ENCODE results near the gene MRGPRE.

MRGPRE gene

DNA sequence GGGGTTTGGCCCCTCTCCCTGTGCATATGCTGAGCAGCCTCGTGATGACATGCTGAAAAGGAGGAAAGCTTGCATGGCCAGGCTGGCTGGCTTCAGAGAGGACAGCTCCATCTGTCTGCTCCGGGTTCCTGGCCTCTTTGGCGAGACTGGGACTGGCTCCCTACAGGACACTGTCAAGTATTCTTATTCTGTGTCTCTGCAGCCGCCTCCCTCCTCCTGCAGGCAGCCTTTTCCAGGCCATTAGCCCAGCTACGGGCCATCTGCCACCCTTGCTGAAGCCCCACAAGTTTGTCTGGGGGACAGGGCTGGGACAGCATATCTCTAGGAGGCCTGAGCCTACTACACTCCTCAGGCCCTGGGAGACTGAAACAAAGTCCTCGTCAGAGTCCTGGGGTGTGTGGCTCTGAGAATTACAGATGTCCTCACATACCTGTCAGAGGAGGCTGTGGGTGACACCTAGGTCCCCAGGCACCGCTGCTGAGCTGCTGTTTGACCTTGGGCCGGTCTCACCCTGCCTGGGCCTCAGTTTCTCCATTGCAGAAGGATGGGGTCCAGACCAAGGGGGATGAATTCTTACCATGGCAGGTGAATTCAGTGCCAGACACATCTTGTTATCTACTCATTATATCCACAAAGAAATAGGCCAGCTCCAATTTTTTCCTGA lies 24.6 kb downstream of the MRGPRE start:
- no peak for DNase-seq

DNA sequence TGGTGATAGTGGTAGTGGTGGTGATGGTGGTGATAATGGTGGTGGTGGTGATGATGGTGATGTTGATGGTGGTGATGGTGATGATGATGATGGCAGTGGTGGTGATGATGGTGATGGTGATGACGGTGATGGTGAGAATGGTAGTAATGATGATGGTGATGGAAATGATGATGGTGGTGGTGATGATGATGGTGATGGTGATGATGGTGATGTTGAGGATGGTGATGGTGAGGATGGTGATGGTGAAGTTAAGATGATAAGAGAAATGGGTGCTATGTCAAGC lies 25.4 kb downstream of the MRGPRE start:
- DNase-seq = no peak

DNA sequence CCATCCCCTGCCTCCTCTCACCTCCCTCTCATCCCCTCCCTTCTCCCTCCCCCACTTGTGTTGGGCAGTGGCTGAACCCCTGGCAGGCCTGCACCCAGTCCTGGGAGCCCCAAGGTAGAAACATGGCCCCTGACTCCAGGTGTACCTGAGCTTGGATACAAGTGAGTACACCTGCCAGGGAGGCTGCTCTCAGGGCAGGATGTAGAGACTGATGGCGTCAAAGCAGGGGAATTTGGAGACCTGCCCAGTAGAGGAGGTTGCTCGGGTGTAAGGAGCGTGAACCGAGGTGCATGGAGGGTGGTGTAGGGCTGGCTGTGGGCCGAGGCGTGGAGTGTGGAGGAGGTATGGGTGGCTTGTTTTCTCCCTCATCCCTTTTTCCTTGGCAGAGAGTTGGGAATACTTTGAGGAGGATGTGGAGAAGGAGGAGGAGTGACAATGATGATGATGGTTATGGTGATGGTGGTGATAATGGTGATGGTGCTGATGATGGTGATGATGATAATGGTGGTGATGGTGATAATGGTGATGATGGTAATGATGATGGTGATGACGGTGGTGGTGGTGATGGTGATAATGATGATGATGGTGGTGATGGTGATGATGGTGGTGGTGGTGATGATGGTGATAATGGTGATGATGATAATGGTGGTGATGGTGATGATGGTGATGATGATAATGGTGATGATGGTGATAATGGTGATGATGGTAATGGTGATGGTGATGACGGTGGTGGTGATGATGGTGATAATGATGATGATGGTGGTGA lies 25.9 kb downstream of the MRGPRE start:
- no peak for DNase-seq

DNA sequence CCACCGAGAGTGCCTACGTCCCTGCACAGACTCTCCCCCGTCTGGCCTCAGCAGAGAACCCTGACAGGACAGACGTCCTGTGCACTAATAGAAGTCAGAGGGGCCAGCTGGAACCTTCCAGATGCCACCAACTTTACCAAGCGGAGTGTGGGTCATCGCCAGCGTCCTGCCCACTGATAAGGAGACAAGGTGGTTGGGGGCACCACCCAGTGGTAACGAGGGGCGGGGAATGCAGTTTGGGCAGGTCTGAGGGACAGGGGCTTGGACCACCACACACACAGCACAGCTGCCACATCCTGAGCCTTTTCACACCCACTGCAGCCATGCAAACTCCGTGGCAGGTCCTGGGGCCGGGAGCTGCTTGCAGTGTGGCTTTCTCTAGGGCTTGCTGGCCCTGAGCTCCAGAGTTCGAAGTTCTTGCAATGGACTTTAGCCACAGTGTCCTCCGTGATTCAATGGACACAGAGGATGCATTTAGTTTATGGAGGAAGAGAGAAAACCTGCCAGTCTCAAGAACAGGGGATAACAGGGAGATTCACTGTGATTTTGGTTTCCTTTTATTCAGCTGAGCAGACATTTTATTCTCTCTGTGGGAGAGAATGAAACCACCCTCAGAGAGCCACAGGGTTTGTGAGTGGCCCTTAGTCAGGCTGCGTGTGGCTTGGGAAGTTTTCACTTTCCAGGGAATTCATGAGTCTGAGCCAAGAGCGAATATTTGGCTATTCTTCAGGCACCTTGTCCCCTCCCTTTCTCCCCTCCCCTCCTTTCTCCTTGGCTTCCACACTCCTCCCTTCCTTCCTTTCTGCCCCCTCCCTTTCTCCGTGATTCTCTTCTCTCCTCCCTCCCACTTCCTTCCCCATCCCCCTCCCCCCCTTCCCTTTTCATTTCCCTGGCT lies 26.7 kb downstream of the MRGPRE start:
- no peak for DNase-seq

DNA sequence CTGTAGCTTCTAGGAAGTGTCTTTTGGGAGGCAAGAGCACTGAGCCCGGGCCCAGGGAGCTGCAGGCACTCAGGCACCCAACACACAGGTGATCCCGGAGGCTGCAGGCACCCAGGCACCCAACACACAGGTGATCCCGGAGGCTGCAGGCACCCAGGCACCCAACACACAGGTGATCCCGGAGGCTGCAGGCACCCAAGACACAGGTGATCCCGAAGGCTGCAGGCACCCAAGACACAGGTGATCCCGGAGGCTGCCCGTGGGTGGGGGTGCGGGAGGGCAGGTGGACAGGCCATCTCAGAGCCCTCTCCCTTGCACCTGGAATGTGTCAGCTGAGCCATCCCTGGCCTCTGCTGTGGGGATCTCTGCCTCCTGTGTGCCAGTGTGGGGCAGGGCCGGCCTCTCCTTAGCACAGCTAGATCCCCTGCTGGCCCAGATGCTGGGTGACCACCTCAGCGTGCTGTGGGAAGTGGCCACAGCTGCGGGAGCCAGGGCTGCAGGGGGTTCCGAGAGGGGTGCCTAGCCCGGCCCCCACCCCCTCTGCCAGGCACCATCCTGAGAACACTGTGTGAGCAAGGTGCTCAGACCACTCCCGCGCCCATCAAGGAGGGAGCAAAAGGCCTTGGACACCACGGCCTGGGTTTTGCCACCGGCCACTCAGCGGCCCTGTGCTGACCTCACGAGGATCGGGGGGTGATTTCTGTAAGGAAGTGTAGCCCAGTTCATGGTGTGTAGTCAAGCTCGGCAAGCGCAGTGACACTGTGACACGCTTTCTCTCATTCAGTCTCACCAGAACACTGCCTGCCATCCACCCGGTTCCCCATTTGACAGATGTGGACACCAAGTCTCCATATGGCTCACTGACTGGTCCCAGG lies 27.8 kb downstream of the MRGPRE start:
- DNase-seq = no peak

DNA sequence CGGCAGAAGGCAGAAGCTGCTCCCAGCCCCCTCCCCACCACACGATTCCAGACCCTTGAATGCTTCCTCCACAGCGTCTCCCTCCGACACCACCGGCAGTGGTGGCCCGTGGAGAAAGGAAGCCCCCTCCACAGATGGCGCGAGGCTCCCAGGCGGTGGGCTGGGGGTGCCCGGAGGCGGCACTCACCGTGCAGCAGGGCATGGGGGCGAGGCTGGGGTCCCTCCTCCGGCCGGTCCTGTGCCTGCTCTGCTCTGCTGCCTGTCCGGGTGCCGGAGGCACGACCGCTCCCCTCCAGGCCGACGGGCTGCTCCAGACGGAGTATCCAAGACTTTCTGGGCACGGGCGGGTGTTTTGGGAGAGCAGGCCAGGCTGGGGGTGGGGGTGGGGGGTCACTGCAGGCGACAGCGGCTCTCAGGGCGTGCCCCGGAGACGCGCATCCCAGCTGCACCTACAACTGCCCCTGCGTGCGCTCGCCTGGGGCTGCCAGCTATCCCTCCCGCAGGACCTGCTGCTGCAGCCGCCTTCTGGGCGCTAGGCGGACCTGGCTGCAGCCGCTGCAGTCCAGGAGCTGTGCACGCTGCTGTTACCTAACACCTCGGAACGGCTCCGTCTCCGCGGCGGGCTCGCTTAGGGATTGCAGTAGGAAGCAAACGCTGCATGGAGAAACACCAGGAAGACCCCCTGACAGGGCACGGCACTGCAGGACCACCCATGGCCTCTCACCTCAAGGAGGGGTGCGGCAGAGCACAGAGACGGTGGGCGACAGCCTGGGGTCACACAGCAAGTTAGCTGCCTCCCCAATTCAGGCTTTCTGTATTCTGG lies 28.8 kb downstream of the MRGPRE start:
- no peak for DNase-seq

DNA sequence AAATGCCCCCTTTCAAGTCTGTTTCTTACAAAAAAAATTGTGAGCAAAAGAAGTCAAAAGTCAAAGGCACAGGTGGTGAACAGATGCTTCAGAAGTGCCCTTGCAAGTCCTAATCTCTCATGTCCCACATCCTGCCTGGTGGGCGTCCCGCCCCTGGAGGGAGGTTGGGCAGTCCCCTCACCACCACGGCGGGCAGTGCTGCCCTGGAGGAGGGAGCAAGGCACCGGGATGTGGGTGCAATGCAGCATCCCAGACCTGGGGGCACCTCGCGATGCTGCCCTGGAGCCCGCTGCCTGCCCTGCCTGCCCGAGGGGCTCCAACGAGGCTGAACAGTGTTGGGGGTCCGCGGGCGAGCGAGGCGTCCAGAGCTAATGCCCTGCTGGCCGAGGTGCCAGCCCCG lies 29.5 kb downstream of the MRGPRE start:
- no peak for DNase-seq

DNA sequence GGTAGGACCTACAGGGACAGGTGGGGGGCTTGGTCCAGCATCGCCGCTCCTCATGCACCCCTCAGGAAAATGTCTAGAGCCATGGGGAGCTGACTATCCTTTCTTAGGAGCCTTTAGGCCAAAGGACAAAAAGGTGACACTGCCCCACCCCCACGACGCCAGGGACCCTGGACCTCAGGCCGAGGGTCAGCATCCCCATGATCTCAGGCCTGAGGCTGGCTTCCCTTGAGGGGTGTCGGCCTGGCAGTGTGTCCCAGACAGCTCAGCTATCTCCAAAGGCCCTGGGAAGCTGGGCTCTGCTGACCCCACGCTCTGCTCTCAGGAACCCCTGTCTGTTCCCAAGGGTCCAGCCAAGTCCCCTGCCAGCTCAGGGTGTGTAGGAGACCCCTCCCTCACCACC lies 29.9 kb downstream of the MRGPRE start:
- no peak for DNase-seq

DNA sequence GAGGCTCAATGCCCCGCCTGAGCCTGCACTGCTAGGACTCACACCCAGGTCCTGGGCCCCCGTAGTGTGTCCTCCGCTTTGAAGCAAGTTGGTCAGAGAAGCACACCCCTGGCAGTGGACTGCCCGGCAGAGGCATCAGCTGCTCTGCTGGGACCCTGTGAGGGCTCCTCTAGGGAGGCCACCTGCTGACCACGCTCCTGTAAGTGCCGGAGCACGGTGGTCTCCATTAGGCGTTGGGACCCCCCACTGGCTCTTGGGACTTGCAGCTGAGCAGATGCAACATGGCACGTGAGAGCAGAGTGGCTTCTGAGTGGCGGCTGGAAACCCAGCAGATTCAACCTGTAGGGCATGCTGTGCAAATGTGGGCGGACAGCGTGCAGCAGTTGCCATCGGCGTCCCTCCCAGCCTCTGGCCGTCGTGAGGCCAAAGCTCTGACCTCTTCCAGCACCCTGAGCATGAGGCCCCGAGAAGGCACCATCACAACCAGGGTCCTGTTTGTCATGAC lies 30.5 kb downstream of the MRGPRE start:
- DNase-seq = no peak

DNA sequence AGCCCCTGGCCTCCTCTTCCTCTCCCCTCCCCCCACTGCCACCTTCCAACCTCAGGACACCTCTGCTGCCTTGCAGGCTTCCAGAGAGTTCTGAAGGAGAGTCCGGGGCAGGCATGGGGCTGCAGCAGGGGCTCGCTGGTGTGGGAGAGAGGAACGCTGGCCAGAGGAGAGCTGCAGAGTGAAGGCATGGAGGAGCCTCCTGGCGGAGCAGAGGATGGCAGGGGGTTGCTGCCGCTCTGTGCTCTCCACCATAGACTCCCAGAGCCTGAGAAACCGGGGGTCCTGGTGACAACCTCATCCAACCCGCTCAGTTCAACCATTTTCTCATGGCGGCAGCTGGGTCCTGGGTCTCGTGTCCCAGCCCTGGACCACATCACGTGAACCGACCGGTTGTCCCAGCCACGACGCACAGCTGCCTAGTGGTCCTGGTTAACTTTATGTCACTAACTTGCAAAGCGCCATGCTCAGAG lies 31.1 kb downstream of the MRGPRE start:
- no peak for DNase-seq

DNA sequence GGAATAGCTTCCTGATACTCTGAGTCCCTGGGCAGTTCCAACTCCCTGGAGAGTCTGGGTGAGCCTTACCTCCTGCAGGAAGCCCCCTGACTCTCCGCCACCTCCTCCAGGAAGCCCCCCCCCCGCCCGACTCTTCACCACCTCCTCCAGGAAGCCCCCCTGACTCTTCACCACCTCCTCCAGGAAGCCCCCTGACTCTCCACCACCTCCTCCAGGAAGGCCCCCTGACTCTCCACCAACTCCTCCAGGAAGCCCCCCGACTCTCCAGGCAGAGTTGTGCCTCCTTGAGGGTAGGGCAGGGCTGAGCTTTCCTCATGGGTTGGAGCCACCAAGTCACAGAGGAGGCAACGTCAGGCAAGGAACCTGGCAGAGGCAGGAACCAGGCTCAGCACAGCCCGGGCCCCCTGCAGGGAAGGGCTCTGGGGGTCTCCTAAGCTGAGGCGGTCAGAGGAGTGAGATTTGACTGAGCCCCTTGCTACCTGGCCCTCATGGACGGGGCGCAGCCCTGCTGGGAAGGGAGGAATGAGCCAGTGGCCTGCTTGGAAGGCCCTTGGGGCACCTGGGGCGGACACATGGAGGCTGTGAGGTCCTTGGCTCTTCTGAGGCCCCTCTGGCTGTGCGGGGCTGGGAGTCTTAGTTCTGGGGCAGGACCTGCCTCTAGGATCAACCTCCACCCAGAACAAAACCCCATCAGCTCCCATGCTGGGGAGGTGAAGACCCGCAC lies 31.7 kb downstream of the MRGPRE start:
- DNase-seq = no peak

DNA sequence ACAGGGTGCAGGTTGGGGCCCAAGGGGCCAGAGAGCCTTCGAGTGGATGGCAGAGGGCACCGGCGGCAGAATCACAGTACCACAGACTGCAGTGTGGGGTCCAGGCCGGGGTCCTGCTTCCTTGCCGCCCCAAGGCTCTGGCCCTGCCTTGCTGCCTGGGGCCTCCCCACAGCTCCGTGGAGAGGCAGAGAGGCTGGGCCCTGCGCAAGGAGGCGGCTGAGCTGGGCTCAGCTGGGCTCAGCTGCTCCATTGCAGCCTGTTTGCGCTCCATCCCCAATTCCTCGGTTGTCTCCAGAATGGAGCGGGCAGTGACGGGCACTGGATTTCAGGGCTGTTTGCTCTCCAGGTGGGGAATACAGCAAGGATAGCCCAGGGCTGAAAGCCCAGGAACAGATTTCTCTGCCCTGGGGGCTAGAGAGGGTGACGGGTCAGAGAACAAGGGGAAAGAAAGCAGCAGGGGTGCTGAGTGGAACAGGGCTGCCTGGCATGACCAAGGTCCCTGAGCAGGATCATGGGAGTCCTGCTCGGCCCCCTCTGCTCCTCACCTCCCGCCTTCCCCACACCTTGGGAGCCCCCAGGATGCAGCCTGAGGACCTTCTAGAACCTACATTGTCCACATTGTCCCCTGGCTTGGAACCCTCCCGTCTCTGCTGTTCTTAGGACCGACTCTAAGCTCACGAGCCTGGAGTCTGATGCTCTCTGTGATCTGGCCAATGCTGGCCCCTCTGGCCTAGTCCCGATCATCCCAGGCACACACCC lies 32.5 kb downstream of the MRGPRE start:
- no peak for DNase-seq

DNA sequence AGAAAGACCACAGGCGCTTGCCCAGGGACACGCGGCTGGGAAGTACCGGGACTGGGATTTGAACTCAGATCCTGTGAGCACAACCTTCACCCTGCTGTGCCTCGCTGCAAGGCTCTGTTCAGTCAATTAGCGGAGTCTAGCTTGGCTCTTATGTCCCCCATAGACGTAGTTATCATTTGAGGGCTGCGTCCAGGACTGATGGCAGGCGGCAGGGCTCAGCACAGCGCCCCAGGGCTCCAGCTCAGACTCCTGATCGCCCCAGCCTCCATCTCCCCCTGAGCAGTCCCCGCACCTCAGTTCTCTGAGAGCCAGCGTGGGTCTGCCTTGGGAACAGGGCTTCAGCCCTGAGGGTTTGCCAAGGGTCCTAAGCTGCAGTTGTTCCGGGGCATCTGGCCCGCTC lies 33.4 kb downstream of the MRGPRE start:
- DNase-seq = no peak

DNA sequence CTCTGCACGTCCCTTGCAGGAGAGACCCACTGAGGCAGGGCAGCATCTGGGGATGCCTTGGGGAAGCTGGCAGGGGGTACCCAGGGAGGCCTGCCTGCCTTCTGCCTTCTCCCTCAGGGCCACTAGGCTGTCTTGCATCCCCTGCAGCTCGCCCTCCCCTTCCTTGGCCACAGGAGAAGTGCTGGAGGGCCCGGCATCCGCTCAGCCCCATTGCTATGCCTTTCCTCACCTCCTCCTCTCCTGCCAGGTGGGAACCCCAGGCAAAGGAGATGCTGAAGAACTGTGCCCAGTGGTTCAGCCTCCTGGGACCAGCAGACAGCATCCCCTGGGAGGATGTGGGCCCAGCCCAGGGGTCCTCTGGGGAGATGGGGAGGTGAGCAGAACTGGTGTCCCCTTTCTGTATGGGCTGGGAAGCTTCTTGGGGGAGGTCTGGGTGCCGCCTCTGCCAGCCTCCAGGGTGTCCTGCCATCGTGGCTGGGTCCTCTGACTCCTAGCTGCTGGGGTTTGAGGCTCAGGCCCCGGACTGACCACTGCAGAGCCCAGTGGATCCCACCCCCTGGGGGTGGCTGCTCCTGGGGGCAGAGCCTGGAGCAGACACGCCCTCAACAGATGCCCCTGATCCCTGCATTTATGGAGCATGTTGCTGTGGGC lies 34.2 kb downstream of the MRGPRE start:
- DNase-seq = no peak

DNA sequence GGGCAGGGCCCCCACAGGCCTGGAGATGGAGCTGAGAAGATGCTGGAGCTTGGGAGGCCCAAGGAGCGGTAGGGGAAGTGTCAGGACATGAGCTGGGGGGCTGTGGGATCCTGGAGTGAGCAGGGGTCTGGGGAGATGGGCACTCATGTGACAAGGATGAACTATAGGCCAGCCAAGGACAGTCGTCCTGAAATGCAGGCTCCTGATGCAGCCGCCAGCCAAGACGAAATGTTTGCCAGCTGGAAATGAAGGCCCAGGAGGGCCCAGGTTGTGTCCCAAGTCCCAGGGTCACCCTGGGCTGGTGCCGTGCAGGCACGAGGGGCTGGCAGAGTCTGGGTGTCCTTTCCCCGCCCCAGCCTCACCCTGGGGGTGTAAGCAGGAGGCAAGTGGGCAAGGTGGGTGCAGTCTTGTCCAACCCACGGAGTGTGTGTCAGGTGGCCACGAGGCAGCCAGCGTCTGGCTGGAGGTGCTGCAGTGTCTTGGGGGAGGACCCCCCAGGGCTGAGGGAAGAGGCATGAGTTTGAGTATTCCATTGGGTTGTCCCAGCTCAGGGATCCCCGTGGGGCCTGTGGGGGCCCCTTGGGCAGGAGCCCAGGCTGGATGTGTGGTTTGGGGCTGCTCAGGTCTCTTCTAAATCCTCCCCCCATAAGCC lies 35.0 kb downstream of the MRGPRE start:
- no peak for DNase-seq

DNA sequence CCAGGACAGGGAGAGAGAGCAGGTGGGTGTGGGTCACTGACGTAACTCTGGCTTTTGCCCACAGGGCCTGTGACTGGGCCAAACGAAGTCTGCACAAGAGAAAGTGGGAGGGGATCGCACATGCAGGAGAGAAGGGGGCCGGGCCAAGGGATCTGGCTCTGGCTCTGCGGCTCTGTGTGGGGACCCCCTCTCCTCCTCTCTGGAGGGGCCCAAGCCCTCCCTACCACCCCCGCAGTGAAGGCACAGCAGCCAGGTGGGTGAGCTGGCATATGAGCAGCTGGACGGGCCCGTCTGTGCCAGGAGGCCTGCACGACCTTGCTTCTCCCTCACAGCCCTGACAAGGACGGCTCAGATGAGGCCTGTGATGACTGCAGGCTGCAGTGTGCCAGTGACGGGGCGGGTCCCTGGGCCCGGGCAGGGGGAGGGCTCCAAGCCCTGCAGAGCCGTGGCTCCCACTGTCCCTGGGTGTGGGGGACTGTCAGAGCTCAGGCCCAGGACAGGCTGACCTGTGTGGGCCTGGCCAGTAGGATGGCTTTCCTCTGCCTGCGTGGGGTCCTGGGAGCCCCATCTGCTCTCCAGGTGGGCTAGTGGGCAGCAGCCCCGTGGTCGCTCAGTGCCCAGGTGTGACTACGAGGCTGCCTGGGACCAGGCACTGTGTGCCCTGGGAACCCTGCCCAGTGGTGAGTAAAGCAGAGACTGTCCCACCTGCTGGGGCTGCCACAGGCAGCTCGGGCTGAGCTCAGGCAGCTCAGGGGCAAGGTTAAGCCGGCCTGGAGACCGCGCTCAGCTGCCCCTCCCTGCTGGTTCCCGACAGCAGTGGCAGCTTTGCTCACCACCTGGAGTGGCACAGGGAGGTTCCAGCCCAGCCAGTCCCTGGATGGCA lies 35.8 kb downstream of the MRGPRE start:
- no peak for DNase-seq

DNA sequence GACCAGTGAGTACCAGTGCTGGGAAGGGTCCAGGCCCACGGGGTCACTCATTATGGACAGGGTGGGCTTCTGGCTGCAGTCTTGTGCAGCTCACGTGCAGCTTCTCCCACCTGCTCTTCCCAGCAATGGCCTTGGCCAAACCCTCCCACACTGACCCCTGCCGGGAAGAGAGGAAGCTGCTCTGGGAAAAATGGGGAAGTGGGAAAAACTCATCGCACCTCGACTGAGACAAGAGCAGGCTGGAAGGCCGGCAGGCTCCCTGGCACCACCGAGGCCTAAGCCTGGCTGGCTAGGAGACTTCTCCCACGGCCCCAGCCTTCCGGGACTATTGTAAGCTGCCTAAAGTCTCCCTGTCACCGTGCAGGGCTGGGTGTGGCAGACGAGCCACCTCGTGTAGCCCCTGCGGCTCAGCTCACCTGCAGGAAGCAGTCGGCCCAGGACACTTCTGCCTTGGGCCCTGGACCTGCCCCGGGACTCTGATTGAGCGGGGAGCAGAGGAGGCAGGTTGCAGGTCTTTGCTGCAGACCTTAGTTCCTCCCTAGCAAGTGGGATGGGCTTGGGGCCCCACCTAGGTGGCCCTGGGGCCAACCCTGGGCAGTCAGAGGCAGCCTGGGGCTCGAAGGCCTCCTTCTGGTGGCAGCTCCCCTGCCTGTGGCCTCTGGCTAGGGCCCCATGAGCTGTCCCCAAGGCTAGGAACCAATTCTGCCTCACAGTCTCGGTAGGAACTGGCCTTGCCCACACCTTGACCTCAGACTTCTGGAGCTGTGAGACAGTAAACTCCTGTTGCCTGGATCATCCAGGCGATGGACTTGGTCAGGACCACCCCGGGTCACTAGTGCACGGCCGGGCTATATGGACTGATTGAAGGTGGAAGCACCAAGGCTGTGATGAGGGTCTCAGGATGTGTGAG lies 36.7 kb downstream of the MRGPRE start:
- peak in 1 of 2 experiments; percentile 15 for DNase-seq

Data from SHP77 (cell line).